Loucy (cell line): ENCODE measurements around the gene ZNF573.

ENCODE experiments used
- EZH2phosphoT487 ChIP-seq: fragments of 200-600 bp; IDR thresholded peaks from 2 replicates; pipeline ENCODE4 v1.6.1; 2018; ENCODE audit warnings: antibody characterized with exemption, mild to moderate bottlenecking, moderate library complexity, borderline replicate concordance
- TF ChIP-seq, protein P1 (sequence below): fragments of 200-600 bp; sonication (generic); conservative IDR thresholded peaks from 2 replicates; pipeline ENCODE4 v1.5.1; 2014; ENCODE audit warnings: mild to moderate bottlenecking, antibody characterized with exemption, low read length

DNA sequence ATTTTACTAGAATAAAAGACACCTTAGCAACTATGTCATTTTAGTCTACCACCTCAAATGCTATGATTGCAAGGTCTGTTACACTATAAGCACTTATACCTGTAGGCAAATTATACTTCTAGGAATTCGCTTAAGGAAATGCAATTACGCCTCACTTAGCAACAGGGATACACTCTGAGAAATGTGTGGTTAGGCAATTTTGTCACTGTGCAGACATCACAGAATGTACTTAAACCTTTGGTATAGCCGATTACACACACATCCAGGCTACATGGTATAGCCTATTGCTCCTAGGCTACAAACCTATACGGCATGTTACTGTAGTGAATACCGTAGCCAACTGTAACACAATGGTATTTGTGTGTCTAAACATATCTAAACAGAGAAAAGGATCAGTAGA lies 30.0 kb upstream of the ZNF573 start:
- TF ChIP-seq, protein P1, sequence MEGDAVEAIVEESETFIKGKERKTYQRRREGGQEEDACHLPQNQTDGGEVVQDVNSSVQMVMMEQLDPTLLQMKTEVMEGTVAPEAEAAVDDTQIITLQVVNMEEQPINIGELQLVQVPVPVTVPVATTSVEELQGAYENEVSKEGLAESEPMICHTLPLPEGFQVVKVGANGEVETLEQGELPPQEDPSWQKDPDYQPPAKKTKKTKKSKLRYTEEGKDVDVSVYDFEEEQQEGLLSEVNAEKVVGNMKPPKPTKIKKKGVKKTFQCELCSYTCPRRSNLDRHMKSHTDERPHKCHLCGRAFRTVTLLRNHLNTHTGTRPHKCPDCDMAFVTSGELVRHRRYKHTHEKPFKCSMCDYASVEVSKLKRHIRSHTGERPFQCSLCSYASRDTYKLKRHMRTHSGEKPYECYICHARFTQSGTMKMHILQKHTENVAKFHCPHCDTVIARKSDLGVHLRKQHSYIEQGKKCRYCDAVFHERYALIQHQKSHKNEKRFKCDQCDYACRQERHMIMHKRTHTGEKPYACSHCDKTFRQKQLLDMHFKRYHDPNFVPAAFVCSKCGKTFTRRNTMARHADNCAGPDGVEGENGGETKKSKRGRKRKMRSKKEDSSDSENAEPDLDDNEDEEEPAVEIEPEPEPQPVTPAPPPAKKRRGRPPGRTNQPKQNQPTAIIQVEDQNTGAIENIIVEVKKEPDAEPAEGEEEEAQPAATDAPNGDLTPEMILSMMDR, result no peak
- TF ChIP-seq EZH2phosphoT487, result no peak
